H1 (cell line): ENCODE measurements around the gene SYDE2. TPM values are rescaled to one million over a fixed set of nuclear protein-coding genes. Genes with fewer than 3 reads are reported as not detected.

Source experiments
- CTCF ChIA-PET: fragments of 300-600 bp; sonication (Branson Sonifier 250); formaldehyde crosslinking; loops from one replicate; lab custom pipeline; 2021; ENCODE audit not compliant: partially characterized antibody; lab: Charles Lee
- POLR2A ChIA-PET: fragments of 300-600 bp; sonication (Branson Sonifier 250); formaldehyde crosslinking; loops from one replicate; lab custom pipeline; 2021; ENCODE audit warnings: inconsistent platforms; ENCODE audit not compliant: partially characterized antibody; lab: Charles Lee
- DNase-seq, 2 experiments: peaks; one replicate each; pipeline versions ENCODE4 v3.0.0 to v3.0.0-alpha.2; 2010 to 2022; ENCODE audit warnings: low spot score in 2 of 2, low read depth in 1 of 2, mixed read lengths in 1 of 2
- FAIRE-seq: peaks from 2 replicates; lab custom pipeline; 2011; peaks lifted over from hg19 to GRCh38; lab: Jason Lieb, UNC
- H2AFZ ChIP-seq: 2 replicates; pipeline ENCODE4 v1.8.1; 2012; ENCODE audit warnings: low read length, inconsistent platforms
- H2AK5ac ChIP-seq: 2 replicates; pipeline ENCODE4 v1.6.1; 2013; ENCODE audit warnings: low read depth, low read length
- H2BK120ac ChIP-seq: replicated peaks from 2 replicates; pipeline ENCODE3; 2013; ENCODE audit warnings: low read depth, low read length, inconsistent platforms
- H2BK12ac ChIP-seq: 2 replicates; pipeline ENCODE4 v1.6.1; 2013; ENCODE audit warnings: low read depth, low read length
- H2BK15ac ChIP-seq: 2 replicates; pipeline ENCODE4 v1.6.1; 2013; ENCODE audit warnings: low read length
- H2BK20ac ChIP-seq: 2 replicates; pipeline ENCODE4 v1.6.1; 2013; ENCODE audit warnings: low read length
- H2BK5ac ChIP-seq: 2 replicates; pipeline ENCODE4 v1.6.1; 2013; ENCODE audit warnings: low read depth, low read length
- H3K14ac ChIP-seq: 2 replicates; pipeline ENCODE4 v1.6.1; 2013; ENCODE audit warnings: inconsistent platforms; ENCODE audit not compliant: insufficient read length
- H3K18ac ChIP-seq: 2 replicates; pipeline ENCODE4 v1.6.1; 2013; ENCODE audit warnings: low read length; ENCODE audit errors: extremely low read depth
- H3K23ac ChIP-seq: 2 replicates; pipeline ENCODE4 v1.6.1; 2013; ENCODE audit warnings: inconsistent platforms; ENCODE audit not compliant: insufficient read length
- H3K23me2 ChIP-seq: 2 replicates; pipeline ENCODE4 v1.6.1; 2013; ENCODE audit warnings: low read depth, low read length
- H3K27ac ChIP-seq: 2 replicates; pipeline ENCODE4 v1.6.1; 2011; ENCODE audit warnings: low read depth, low read length, inconsistent platforms
- H3K27me3 ChIP-seq, 4 experiments: replicated peaks in 1 of 4; 1 replicate in 1 of 4; 2 replicates in 3 of 4; pipeline versions ENCODE4 v1.6.1 to v1.8.1; 2011 to 2013; ENCODE audit warnings: low read length in 3 of 4, mild to moderate bottlenecking in 3 of 4, inconsistent platforms in 2 of 4, mixed read lengths in 2 of 4, moderate library complexity in 1 of 4; ENCODE audit not compliant: control insufficient read depth in 3 of 4, insufficient read depth in 3 of 4; ENCODE audit errors: extremely low read depth in 1 of 4
- H3K36me3 ChIP-seq, 4 experiments: 2 replicates each; pipeline versions ENCODE4 v1.6.1 to v1.8.1; 2011 to 2013; ENCODE audit warnings: mild to moderate bottlenecking in 4 of 4, low read length in 3 of 4, moderate library complexity in 2 of 4, control low read depth in 1 of 4, inconsistent platforms in 1 of 4; ENCODE audit not compliant: insufficient read depth in 4 of 4, control insufficient read depth in 2 of 4
- H3K4ac ChIP-seq: replicated peaks from 2 replicates; pipeline ENCODE3; 2013; ENCODE audit warnings: low read length, low read depth, mixed read lengths, inconsistent platforms; ENCODE audit not compliant: insufficient read length
- H3K4me1 ChIP-seq, 4 experiments: replicated peaks in 1 of 4; 1 replicate in 1 of 4; 2 replicates in 3 of 4; pipeline versions ENCODE4 v1.6.1 to v1.8.1; 2011 to 2013; ENCODE audit warnings: low read length in 3 of 4, inconsistent platforms in 2 of 4, mixed read lengths in 1 of 4; ENCODE audit not compliant: insufficient read depth in 4 of 4, control insufficient read depth in 3 of 4
- H3K4me2 ChIP-seq, 2 experiments: 2 replicates each; pipeline versions ENCODE4 v1.6.1 to v1.8.1; 2011 to 2013; ENCODE audit warnings: low read depth in 2 of 2, low read length in 2 of 2, control low read depth in 1 of 2, inconsistent platforms in 1 of 2, mild to moderate bottlenecking in 1 of 2; ENCODE audit not compliant: insufficient read depth in 1 of 2
- H3K4me3 ChIP-seq, 4 experiments: fragments of 200-600, 300-600 bp in 1 of 4; sonication (generic), shearing (Covaris generic), sonication (Bioruptor Twin) in 1 of 4; 2 replicates each; pipeline versions ENCODE4 v1.5.1 to v1.8.1; 2011 to 2016; ENCODE audit warnings: low read length in 4 of 4, low read depth in 3 of 4, control low read depth in 2 of 4, inconsistent platforms in 2 of 4, mild to moderate bottlenecking in 2 of 4, mixed read lengths in 1 of 4, moderate library complexity in 1 of 4; ENCODE audit not compliant: insufficient read depth in 2 of 4; ENCODE audit errors: extremely low read depth in 1 of 4
- H3K56ac ChIP-seq: replicated peaks from 2 replicates; pipeline ENCODE3; 2013; ENCODE audit warnings: low read depth, mild to moderate bottlenecking, mixed read lengths, low read length, inconsistent platforms; ENCODE audit not compliant: insufficient read length
- H3K79me1 ChIP-seq: 2 replicates; pipeline ENCODE4 v1.6.1; 2013; ENCODE audit warnings: low read depth, low read length, control low read depth
- H3K79me2 ChIP-seq, 2 experiments: 2 replicates each; pipeline versions ENCODE4 v1.6.1 to v1.8.1; 2012 to 2013; ENCODE audit warnings: low read length in 2 of 2, mild to moderate bottlenecking in 2 of 2, inconsistent platforms in 1 of 2; ENCODE audit not compliant: insufficient read depth in 2 of 2, control insufficient read depth in 1 of 2
- H3K9ac ChIP-seq, 4 experiments: replicated peaks in 1 of 4; 1 replicate in 1 of 4; 2 replicates in 3 of 4; pipeline versions ENCODE4 v1.6.1 to v1.8.1; 2011 to 2013; ENCODE audit warnings: low read depth in 3 of 4, low read length in 3 of 4, control low read depth in 2 of 4, mild to moderate bottlenecking in 2 of 4, moderate library complexity in 2 of 4, inconsistent platforms in 1 of 4; ENCODE audit errors: extremely low read depth in 1 of 4
- H3K9me3 ChIP-seq, 2 experiments: 2 replicates each; pipeline versions ENCODE4 v1.6.1 to v1.8.1; 2012 to 2013; ENCODE audit warnings: mild to moderate bottlenecking in 2 of 2, moderate library complexity in 2 of 2, control low read depth in 1 of 2, inconsistent platforms in 1 of 2, low read depth in 1 of 2, low read length in 1 of 2, mixed read lengths in 1 of 2; ENCODE audit not compliant: insufficient read depth in 2 of 2
- H4K20me1 ChIP-seq, 2 experiments: replicated peaks in 1 of 2; 2 replicates each; pipeline versions ENCODE3 to v1.8.1; 2011 to 2013; ENCODE audit warnings: inconsistent platforms in 2 of 2, low read length in 2 of 2, mild to moderate bottlenecking in 1 of 2; ENCODE audit not compliant: insufficient read depth in 2 of 2, control insufficient read depth in 1 of 2
- H4K5ac ChIP-seq: 2 replicates; pipeline ENCODE4 v1.6.1; 2013; ENCODE audit warnings: low read length, low read depth, mixed read lengths, inconsistent platforms; ENCODE audit not compliant: insufficient read length
- H4K8ac ChIP-seq: 2 replicates; pipeline ENCODE4 v1.8.0; 2013; ENCODE audit warnings: mild to moderate bottlenecking, moderate library complexity, low read length, inconsistent platforms; ENCODE audit not compliant: insufficient read depth; ENCODE audit errors: extremely low read depth
- H4K91ac ChIP-seq: replicated peaks from 2 replicates; pipeline ENCODE3; 2013; ENCODE audit warnings: low read length, mixed read lengths, inconsistent platforms; ENCODE audit not compliant: insufficient read length
- CBX8 ChIP-seq: fragments of 300-800, 300-1000 bp; sonication (generic); IDR thresholded peaks from 2 replicates; pipeline ENCODE4 v1.7.1; 2016; ENCODE audit warnings: low read depth, low read length, borderline replicate concordance
- CTBP2 ChIP-seq: IDR thresholded peaks from 2 replicates; pipeline ENCODE4 v1.7.0; 2011; ENCODE audit warnings: borderline replicate concordance, mild to moderate bottlenecking, moderate library complexity, mixed read lengths, low read length; ENCODE audit not compliant: insufficient read depth, insufficient read length
- EP300 ChIP-seq, 2 experiments: IDR thresholded peaks; 1 replicate in 1 of 2; 2 replicates in 1 of 2; pipeline ENCODE4 v1.6.1; 2011 to 2012; ENCODE audit warnings: low read depth in 2 of 2, low read length in 2 of 2, mild to moderate bottlenecking in 2 of 2, borderline replicate concordance in 1 of 2, inconsistent platforms in 1 of 2, moderate library complexity in 1 of 2
- EZH2 ChIP-seq: fragments of 200-600 bp; sonication (generic); IDR thresholded peaks from 2 replicates; pipeline ENCODE4 v1.7.1; 2012; ENCODE audit warnings: low read depth, mild to moderate bottlenecking, moderate library complexity, low read length, inconsistent platforms; ENCODE audit not compliant: severe bottlenecking
- KDM1A ChIP-seq: fragments of 200-600, 300-600 bp; sonication (generic); IDR thresholded peaks from 2 replicates; pipeline ENCODE4 v1.7.1; 2016; ENCODE audit warnings: mild to moderate bottlenecking, low read length, borderline replicate concordance
- KDM5A ChIP-seq: fragments of 200-600 bp; IDR thresholded peaks from 2 replicates; pipeline ENCODE4 v1.7.1; 2012; ENCODE audit warnings: mild to moderate bottlenecking, low read length, inconsistent platforms, mixed read lengths
- RAD21 ChIP-seq, 2 experiments: IDR thresholded peaks in 1 of 2; conservative IDR thresholded peaks in 1 of 2; 2 replicates each; pipeline ENCODE4 v1.6.1; 2011; ENCODE audit warnings: low read depth in 2 of 2, low read length in 2 of 2, improper control_type of control experiment in 1 of 2, inconsistent platforms in 1 of 2, mild to moderate bottlenecking in 1 of 2, moderate library complexity in 1 of 2
- RFX5 ChIP-seq: IDR thresholded peaks from 2 replicates; pipeline ENCODE4 v1.6.1; 2011; ENCODE audit warnings: low read depth, low read length, improper control_type of control experiment, borderline replicate concordance
- SIN3A ChIP-seq, 2 experiments: IDR thresholded peaks in 1 of 2; conservative IDR thresholded peaks in 1 of 2; 2 replicates each; pipeline ENCODE4 v1.6.1; 2011 to 2012; ENCODE audit warnings: low read length in 2 of 2, improper control_type of control experiment in 1 of 2, low read depth in 1 of 2, mild to moderate bottlenecking in 1 of 2
- TAF1 ChIP-seq: IDR thresholded peaks from 2 replicates; pipeline ENCODE4 v1.6.1; 2011; ENCODE audit warnings: mild to moderate bottlenecking, low read depth, low read length
- TAF7 ChIP-seq: optimal IDR thresholded peaks from 2 replicates; pipeline ENCODE3; 2011; ENCODE audit warnings: low read depth, mild to moderate bottlenecking, inconsistent platforms, low read length, moderate library complexity, borderline replicate concordance
- TEAD4 ChIP-seq: IDR thresholded peaks from 2 replicates; pipeline ENCODE4 v1.6.1; 2012; ENCODE audit warnings: low read depth, low read length, inconsistent platforms, mixed read lengths
- WGBS, 2 experiments: shearing (Covaris generic) in 1 of 2; methylation state at CpG; one replicate each; pipeline versions ENCODE4 v1.1.6 to v1.1.7; 2013 to 2015; ENCODE audit warnings: low lambda C conversion rate in 2 of 2, mixed read lengths in 2 of 2, inconsistent platforms in 1 of 2, low coverage in 1 of 2, missing lambda C conversion rate in 1 of 2; ENCODE audit not compliant: insufficient replicate concordance in 2 of 2, insufficient coverage in 1 of 2, insufficient read length in 1 of 2; ENCODE audit errors: extremely low coverage in 1 of 2, missing lambda C conversion rate in 1 of 2; 5-methylcytosine and 5-hydroxymethylcytosine counted together
- polyA plus RNA-seq, 7 experiments: library from polyadenylated mRNA; depleted of rRNA in 3 of 7; stranded (reverse) in 5 of 7; unstranded in 2 of 7; fragments of >200 nt in 5 of 7; fragments of 200-250 nt in 2 of 7; gene quantifications; 1 replicate in 5 of 7; 2 replicates in 1 of 7; 4 replicates in 1 of 7; pipeline versions ENCODE4 v1.2.1 to v1.2.3, GENCODE V29; 2011 to 2013; ENCODE audit warnings: missing spikeins in 2 of 7, mixed read lengths in 2 of 7
- total RNA-seq: library from RNA; stranded (reverse); fragmentation: NEBNext Ultra II Directional; extraction: Animal tissue kit (Norgen Biotek cat#: 25700); gene quantifications from 2 replicates; pipeline ENCODE4 v1.2.1, GENCODE V29; 2021

The SYDE2 gene
- total and polyA plus RNA-seq, 2 of the 8 experiments (the other 6 are each of a cell fraction or from before 2014, with no cell fraction given) = 1.6 to 14.6 TPM

- DNase-seq = no peak
- peaks cover 0 to 3% (median 0%) of the 10 kb centered on the region in 4 experiments; a peak in 1 of 7 replicates for H3K4me1 ChIP-seq
- H3K4me3 ChIP-seq = no peak overlapping the region
- H3K4ac ChIP-seq = no peak overlapping the region
- H3K27me3 ChIP-seq = no peaks in the 10 kb centered on the region
- no peak overlapping the region for H2AK5ac ChIP-seq
- no peaks in the 10 kb centered on the region for H3K79me2 ChIP-seq
- no peak overlapping the region for H3K18ac ChIP-seq
- H2BK5ac ChIP-seq = no peak overlapping the region
- no peak overlapping the region for H2BK15ac ChIP-seq
- no peaks in the 10 kb centered on the region for H4K20me1 ChIP-seq
- WGBS, 2 experiments = 91% methylated on average over 4 of the region's 4 CpGs; no CpG with 5 or more reads in 1 of the 2 experiments
- H2BK12ac ChIP-seq = no peak overlapping the region
- no peaks in the 10 kb centered on the region for H3K23me2 ChIP-seq
- FAIRE-seq = no peak
- ChIA-PET POLR2A (no interaction called here), CTCF (interaction anchor here (0.6 to 1.2 kb wide), 3 partner anchors 22 to 407 kb away, joined by 3 read pairs; no protein-coding TSS in a partner anchor)
- H4K8ac ChIP-seq = no peak overlapping the region
- no peak overlapping the region for H3K9ac ChIP-seq
- no peaks in the 10 kb centered on the region for H3K9me3 ChIP-seq
- H4K91ac ChIP-seq = no peak overlapping the region
- H4K5ac ChIP-seq = no peak overlapping the region
- no peak overlapping the region for H2AFZ ChIP-seq
- no peak overlapping the region for H3K56ac ChIP-seq
- H3K14ac ChIP-seq = no peak overlapping the region
- no peak overlapping the region for H2BK20ac ChIP-seq
- no peak overlapping the region for H3K4me2 ChIP-seq
- H3K79me1 ChIP-seq = no peaks in the 10 kb centered on the region
- no peak overlapping the region for H3K27ac ChIP-seq
- H3K23ac ChIP-seq = no peak overlapping the region
- H2BK120ac ChIP-seq = no peak overlapping the region
- H3K36me3 ChIP-seq = no peaks in the 10 kb centered on the region
- TF ChIP-seq TAF1 = no peak
- no peak for TF ChIP-seq RAD21 (IDR thresholded peaks at IDR 0.05 in 1 of 2, conservative IDR thresholded peaks at IDR 0.05 in 1 of 2; ENCODE audit: low read depth in 2 of 2, low read length in 2 of 2)
- TF ChIP-seq KDM5A = no peak
- no peak for TF ChIP-seq RFX5
- TF ChIP-seq SIN3A (conservative IDR thresholded peaks at IDR 0.05 in 1 of 2, IDR thresholded peaks at IDR 0.05 in 1 of 2; ENCODE audit: low read depth in 1 of 2, low read length in 2 of 2) = no peak
- no peak for TF ChIP-seq CTBP2
- TF ChIP-seq TEAD4 = no peak
- no peak for TF ChIP-seq TAF7
- no peak for TF ChIP-seq EZH2
- TF ChIP-seq KDM1A = no peak
- no peak for TF ChIP-seq CBX8
- TF ChIP-seq EP300 (IDR thresholded peaks at IDR 0.05; ENCODE audit: borderline replicate concordance in 1 of 2, low read depth in 2 of 2, low read length in 2 of 2) = no peak
Measured at GRCh38 chr1:85132078-85132720, 68.6 kb downstream of the SYDE2 start.
